ENCODE data around the gene LYST.
"Not testable (repeated sequence)": the region's sequence is repeated elsewhere in the genome, so short reads cannot be mapped to it uniquely, and the experiment has no call there.

The LYST gene

DNA sequence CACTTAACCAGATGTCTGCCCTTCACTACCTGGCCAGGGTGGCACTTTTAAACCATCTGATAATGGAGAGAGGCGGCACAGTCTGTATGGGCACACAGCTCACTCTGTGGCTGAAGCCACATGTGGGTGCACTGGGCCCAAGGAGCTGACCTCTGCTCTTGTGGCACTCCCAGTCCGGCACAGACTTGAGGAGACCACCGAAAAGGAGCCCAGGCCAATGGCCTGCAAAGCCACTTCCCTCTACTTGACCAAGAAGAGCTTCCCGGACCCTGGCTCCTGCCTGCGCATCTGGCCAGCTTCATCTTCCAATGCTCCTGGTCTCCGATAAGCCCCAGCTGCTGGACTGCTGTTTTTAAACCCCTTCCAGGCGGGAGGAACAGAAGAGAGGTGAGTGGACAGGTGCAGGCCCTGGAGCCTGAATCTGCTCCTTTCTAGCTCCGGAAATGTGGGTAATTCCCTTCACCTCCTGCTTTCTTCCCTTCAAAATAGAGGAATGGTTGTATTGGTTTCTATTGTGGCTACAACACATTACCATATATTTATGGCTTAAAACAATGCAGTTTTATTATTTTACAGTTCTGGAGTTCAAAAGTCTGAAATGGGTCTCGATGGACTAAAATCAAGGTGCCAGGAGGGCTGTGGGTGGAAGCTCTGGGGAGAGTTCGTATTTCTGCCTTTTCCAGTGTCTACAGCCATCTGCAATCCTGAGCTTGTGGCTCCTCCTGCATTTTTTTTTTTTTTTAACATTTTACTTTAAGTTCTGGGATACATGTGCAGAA, 228.8 kb downstream of the LYST start:
- no peak for DNase-seq (ENCODE audit: low read depth in 2 of 2)

DNA sequence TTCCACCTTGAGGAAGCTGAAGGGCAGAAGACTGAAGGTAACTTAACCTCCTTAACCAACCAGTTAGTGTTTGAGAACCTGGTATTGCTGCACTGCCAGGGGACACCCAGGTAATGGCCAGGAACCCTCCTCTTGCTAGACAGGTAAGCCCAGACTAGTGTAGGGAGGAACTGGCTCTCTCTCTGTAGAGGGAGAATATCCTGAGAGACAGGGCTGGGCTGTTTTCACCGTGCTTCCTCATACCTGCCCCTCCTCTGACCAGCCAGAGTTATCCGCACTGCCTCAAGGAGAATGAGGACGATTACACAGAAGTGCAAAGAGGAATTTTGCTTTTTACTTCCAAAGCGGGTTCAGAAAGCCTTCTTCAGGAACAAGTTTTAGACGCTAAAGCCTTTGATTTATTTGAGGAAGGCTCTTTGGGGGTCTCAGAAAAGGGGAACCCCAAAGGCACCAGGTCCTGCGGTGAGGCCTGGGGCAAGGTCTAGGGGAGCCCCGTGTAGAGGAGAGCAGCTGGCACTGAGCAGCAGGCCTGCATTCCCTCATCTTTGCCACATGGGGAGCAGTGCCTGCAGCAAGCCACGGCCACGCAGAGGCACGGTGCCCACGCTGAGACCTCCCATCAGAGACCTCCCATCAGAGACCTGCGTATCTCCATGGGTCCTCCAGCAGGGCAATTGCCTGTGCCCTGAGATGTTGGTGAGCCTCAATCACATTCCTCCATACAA, 230.6 kb downstream of the LYST start:
- DNase-seq (ENCODE audit: low read depth in 2 of 2), result no peak

DNA sequence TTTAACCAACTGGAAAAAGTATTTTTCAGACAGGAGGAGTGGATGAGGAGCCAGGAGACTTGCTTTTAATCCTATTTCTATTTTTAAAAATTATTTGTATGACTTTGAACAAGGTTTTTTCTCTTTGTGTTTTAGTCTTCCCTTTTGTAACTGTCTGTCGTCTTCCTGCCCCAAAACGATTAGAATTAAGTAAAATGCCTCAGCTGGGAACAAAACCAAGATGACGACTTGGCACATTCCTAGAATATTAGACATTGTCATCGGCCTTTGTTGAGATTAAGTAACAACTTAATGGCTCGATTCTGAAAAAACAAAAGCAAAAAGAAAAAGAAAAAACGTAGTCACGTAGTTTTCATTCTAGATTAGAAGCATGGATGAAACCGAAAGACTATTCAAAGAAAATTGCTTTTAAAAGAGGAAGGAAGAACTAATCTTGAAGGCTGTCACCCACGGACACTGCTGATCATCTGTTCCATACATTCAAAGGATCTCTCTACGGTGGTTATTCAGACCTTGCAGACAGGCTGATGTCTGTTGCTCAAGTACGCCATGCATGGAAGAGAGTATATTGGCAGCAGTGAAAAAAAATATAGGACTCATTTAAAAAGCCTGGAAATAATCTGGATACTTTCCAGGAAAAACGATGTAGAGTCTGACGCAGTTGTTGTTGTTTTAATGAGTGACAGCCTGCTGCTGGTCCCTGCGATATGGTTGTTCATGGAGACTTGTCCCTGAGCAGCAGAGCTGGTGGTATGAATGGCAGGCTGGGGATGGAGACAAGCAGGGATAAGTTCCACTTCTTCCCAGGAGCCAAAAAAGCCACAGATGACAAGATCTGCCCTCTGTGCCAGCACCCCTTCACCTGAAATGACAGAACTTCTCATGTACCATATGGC, 234.0 kb downstream of the LYST start:
- DNase-seq (ENCODE audit: low read depth in 2 of 2), result no peak

DNA sequence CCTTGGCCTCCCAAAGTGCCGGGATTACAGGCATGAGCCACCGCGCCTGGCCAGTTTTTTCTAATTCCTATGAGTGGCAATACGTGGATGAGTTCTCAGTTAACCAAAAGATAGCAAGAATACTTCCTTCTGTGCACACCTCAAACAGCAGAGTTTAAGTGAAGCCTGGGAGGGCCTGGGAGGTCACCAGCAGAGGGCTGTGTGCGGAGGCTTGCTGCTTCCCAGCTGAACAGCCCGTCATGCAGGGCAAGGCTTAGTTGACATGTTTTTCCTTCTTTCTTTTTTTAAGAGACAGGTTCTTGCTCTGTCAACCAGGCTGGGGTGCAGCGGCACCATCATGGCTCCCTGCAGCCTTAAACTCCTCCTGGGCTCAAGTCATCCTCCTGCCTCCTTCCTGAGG, 234.9 kb downstream of the LYST start:
- DNase-seq (ENCODE audit: low read depth in 2 of 2), result no peak

DNA sequence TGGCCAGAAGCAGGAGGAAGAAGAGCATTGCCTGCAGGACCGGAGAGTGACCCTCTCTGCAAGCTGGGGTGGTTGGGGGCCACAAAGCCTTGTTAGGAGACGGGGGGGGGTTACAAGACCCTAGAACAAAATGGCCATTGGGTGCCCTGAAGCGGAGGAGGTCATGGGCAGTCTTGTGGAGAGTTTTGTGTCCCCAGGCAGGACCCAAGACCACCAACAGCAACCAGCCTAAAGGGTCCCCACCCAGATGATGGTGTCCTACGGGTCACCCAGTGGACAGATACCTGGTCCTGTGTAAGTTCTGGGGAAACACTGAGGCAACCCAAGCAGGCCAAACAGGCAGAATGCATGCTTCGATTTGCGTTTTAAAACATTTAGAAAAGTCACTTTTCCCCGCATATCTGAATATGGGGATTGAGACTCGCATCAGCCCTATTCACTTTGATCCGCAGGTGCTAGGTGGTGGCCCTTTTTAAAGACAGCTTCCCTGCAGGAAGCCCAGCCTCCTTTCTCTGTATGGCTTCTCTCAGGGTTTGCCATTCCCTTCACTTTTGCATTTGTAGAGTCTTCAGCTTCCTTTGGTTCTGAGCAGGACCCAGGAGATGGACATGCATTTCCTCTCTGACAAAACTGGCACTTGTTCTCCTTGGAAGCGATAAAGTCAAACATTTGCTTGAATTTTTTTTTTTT, 238.2 kb downstream of the LYST start:
- DNase-seq (ENCODE audit: low read depth in 2 of 2), result no peak

DNA sequence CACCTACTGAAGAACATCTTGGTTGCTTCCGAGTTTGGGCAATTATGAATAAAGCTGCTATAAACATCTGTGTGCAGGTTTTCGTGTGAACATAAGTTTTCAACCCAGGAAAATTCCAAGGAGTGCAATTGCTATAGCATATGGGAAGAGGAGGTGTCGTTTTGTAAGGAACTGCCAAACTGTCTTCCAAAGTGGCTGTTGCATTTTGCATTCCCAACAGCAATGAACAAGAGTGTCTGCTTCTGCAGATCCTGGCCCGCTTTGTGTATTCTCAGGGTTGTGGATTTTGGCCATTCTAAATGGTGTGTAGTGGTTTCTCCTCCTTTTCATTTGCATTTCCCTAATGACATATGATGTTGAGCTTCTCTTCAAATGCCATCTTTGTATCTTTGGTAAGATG, 240.9 kb downstream of the LYST start:
- DNase-seq (ENCODE audit: low read depth in 2 of 2), result no peak

DNA sequence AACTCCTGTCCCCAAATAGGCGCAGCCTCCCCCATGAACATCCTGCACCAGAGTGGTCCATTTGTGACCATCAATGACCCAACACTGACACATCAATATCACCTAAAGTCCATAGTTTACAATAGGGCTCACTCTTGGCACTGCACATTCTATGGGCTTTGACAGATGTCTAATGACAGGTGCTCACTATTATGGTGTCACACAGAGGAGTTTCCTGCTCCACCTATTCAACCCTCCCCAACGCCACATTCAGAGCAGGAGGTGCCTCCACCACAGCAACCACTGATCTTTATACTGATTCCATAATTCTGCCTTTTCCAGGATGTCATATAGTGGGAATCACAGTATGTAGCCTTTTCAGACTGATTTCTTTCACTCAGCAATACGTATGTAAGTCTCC, 241.4 kb downstream of the LYST start:
- DNase-seq (ENCODE audit: low read depth in 2 of 2), result no peak

DNA sequence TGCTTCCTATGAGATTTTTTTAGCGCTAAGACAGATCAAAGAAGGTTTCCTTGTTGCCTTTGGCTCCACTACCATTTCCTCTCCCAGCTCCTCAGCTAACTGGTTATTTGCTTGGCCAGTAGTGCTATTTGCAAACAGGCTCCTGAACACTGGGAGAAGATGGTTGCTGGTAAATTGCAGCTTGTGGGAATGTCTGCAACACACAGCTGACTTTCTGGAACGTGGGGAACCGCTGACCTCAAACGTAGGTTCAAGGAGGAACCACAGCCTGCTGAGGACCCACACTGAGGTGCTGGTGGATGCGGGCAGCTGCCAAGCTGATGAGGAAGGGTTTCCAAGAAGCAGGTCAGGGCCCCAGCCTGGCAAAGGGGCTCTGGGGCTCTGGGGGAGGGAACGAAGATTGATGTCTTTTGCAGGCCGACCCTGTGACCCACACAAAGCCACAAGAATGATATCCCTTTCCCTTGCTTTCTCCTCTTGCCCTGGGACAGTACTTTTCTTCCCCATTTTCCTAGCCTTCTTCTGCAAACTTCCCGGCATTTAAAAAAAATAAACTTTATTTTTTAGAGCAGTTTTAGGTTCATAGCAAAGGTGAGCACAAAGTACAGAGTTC, 241.9 kb downstream of the LYST start:
- no peak for DNase-seq (ENCODE audit: low read depth in 2 of 2)

DNA sequence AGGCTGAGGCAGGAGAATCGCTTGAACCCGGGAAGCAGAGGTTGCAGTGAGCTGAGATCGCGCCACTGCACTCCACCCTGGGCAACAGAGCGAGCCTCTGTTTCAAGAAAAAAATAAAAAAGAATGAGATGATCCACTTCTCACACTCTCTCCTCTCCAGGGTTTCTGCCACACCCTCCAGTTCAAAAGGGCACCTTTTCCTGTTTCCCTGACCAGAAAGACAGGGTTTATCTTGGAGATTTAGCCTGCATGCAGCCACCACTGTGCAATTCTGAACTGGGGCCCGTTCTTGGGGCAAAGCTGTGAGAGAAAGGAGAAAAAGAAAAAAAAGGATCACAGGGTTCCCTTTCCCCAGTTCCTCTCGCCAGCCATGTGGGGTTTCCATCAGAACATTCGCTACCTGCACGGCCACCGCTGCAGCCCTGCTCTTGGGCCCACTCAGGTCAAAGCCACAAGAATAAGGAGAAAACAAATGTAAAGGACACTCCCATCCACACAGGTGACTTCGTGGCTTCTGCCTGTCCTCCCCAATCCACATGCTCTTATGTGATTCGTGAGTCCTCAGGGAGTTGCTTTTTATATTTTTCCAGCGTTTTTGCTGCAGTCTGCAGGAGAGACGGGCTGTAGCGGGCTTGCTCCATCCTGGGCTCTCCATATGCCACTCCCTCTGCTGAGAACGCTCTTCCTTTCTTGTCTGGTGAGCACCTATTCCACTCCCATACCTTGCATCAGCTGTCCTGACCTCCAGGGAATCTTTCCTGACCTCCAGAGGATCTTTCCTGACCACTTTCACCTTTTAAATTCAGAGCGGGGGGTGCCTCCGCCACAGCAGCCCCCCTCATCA, 243.5 kb downstream of the LYST start:
- DNase-seq (ENCODE audit: low read depth in 2 of 2), result no peak

DNA sequence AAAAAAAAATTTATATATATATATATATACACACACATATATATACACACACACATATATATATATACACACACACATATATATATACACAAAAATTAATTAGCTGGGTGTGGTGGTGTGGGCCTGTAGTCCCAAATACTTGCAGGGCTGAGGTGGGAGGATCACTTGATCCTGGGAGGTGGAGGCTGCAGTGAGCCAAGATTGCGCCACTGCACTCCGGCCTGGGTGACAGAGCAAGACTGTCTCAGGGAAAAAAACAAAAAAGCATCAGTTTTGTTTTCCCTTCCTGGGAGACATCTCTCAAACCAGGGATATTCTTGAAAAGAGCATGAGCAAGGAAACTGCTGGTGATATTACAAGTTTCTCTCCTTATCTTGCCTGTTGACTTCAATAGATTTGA, 247.6 kb downstream of the LYST start:
- DNase-seq (ENCODE audit: low read depth in 2 of 2), result not testable (repeated sequence)

DNA sequence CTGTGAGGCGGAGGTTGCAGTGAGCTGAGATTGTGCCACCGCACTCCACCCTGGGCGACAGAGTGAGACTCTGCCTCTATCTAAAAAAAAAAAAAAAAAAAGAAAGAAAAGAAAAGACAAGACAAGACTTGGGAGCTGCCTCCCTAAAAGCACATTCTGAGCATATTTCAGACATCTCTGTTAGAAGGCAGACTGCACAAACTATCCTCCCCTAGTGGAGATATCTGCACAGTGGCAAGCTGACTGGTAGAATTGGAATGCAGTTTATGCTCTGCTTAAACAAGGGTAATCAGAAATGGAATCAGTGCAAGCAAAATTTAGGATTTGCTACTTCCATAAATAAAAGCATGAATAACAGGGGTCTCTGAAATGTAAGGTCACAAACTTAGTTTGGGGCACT, 248.9 kb downstream of the LYST start:
- DNase-seq (ENCODE audit: low read depth in 2 of 2), result no peak

DNA sequence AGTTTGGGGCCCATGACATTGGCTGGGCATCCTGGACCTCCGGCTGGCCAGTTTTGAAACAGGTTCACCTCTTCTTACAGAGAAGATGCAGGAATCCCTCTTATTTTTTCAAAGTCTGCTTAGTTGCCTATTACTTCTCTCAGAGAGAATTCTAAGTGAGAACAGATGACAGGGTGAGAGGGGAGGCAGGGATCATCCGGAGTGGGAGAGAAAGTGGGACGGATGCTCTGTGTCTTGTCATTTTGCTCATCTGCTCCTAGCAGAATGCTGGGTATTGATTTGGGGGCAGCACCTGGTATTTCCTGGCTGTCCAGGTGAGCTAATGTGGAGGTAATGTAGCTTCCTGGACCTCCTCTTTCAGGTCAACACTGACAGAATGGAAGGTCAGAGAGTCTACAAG, 249.6 kb downstream of the LYST start:
- no peak for DNase-seq (ENCODE audit: low read depth in 2 of 2)

DNA sequence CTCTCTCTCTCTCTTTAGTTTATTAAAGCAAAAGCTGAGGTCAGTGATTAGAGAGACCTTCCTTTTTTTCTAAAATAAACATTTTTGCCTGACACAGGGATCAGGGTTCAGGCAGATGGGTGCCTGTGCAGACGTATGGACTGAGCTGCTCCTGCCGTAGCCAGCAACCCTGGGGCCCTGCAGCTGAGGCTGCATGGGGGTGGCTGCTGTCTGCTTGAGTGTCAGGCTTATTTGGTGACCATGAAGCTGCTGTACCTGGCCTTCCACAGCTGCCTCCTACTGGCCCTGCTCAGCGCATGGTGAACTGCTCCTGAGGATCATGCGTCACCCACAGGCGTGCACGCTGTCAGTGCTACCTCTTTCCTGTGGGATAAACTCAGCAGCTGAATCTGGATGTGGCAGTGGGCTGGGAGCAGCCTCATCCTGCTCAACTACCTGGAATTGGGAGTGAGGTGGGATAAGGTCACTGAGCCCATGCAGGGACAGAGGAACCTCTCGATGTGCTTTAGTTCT, 252.2 kb downstream of the LYST start:
- DNase-seq (ENCODE audit: low read depth in 2 of 2), result no peak

DNA sequence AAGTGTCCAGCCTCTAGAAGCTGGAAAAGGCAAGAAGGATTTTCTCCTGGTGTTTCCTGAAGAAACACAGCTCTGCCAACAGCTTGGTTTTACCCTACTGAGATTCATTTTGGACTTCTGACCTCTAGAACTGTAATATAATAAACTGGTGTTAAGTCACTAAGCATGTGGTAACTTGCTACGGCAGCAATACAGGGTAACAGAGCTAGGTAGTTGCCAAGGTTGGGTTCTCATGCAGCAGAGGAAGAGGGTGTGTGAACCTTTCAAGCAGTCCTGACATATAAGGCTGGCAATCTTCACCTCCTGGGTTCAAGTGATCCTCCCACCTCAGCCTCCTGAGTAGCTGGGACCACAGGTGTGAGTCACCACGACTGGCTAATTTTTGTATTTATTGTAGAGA, 253.1 kb downstream of the LYST start:
- no peak for DNase-seq (ENCODE audit: low read depth in 2 of 2)

DNA sequence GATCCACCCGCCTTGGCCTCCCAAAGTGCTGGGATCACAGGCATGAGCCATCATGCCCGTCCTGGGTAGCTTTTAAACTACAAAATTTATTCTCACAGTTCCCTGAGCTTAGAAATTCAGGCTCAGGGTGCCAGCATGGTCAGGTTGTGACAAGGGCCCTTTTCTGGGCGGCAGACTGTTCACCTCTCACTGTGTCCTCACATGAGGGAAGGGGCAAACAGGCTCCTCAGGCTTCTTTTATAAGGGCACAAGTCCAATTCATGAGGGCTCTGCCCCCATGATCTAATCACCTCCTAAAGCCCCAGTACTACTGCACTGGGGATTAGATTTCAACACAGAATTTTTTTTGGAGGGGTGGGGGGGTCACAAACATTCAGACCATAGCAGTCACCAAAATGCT, 253.9 kb downstream of the LYST start:
- DNase-seq (ENCODE audit: low read depth in 2 of 2), result no peak
